Caco-2 (cell line): Measurements from ENCODE around the gene SCRN1. TPM values are rescaled to one million over a fixed set of nuclear protein-coding genes. Genes with fewer than 3 reads are reported as not detected.
A peak's percentile ranks its signal among the peaks of the same experiment; 100 is the strongest.

Source experiments
- BruUV-seq: library from RNA; stranded (reverse); fragments of 400-500 nt; replicated peaks from 2 replicates; lab custom pipeline; 2021; lab: Mats Ljungman, UMichigan
- CTCF ChIA-PET: fragments of 300-600 bp; sonication (Branson Sonifier 250); formaldehyde crosslinking; loops from one replicate; lab custom pipeline; 2022; ENCODE audit warnings: antibody characterized with exemption; lab: Charles Lee
- POLR2A ChIA-PET: fragments of 300-600 bp; sonication (Branson Sonifier 250); formaldehyde crosslinking; loops from one replicate; lab custom pipeline; 2022; ENCODE audit warnings: antibody characterized with exemption; lab: Charles Lee
- DNase-seq, 2 experiments: peaks; one replicate each; pipeline versions ENCODE4 v3.0.0 to v3.0.0-alpha.2; 2020 to 2022
- H3K27me3 ChIP-seq: replicated peaks from 2 replicates; pipeline ENCODE4 v1.6.0; 2011; ENCODE audit warnings: low read length; ENCODE audit not compliant: control insufficient read depth, insufficient read depth
- H3K36me3 ChIP-seq: 2 replicates; pipeline ENCODE4 v1.5.1; 2011; ENCODE audit warnings: low read length; ENCODE audit not compliant: control insufficient read depth, insufficient read depth
- H3K4me1 ChIP-seq: fragments of 250-450 bp; sonication (Bioruptor Pico); 2 replicates; pipeline ENCODE4 v1.5.1; 2020; ENCODE audit warnings: mild to moderate bottlenecking
- H3K4me3 ChIP-seq: 2 replicates; pipeline ENCODE4 v1.5.1; 2011; ENCODE audit warnings: low read depth, mild to moderate bottlenecking, control low read depth, low read length
- H3K9me3 ChIP-seq: fragments of 250-450 bp; sonication (Bioruptor Pico); 2 replicates; pipeline ENCODE4 v1.5.1; 2020; ENCODE audit warnings: mild to moderate bottlenecking, moderate library complexity
- H3K27ac Mint-ChIP-seq: one replicate; pipeline ENCODE4 v1.8.0; 2022; ENCODE audit warnings: mixed read lengths; ENCODE audit not compliant: unreplicated experiment
- H3K27me3 Mint-ChIP-seq: one replicate; pipeline ENCODE4 v1.8.0; 2022; ENCODE audit warnings: mixed read lengths; ENCODE audit not compliant: insufficient read depth, unreplicated experiment
- H3K36me3 Mint-ChIP-seq: one replicate; pipeline ENCODE4 v1.8.0; 2022; ENCODE audit warnings: mild to moderate bottlenecking, mixed read lengths; ENCODE audit not compliant: insufficient read depth, unreplicated experiment
- H3K4me1 Mint-ChIP-seq: one replicate; pipeline ENCODE4 v1.8.0; 2022; ENCODE audit warnings: low read depth, mixed read lengths; ENCODE audit not compliant: unreplicated experiment
- H3K4me3 Mint-ChIP-seq: one replicate; pipeline ENCODE4 v1.8.0; 2022; ENCODE audit warnings: mild to moderate bottlenecking, moderate library complexity, mixed read lengths; ENCODE audit not compliant: unreplicated experiment
- H3K9me3 Mint-ChIP-seq: one replicate; pipeline ENCODE4 v1.8.0; 2022; ENCODE audit warnings: mixed read lengths; ENCODE audit not compliant: unreplicated experiment
- CTCF ChIP-seq, 2 experiments: fragments of 200-600 bp in 1 of 2; IDR thresholded peaks; 1 replicate in 1 of 2; 2 replicates in 1 of 2; pipeline versions ENCODE4 v1.5.1 to v1.8.0; 2011 to 2022; ENCODE audit warnings: antibody characterized with exemption in 1 of 2, control low read depth in 1 of 2, inconsistent platforms in 1 of 2, low read depth in 1 of 2, low read length in 1 of 2, mild to moderate bottlenecking in 1 of 2, moderate library complexity in 1 of 2; ENCODE audit not compliant: insufficient read depth in 1 of 2, severe bottlenecking in 1 of 2, unreplicated experiment in 1 of 2
- intact Hi-C: fragments of 100-400 bp; cut with micrococcal nuclease; formaldehyde crosslinking; loops from one replicate; pipeline ENCODE4 v1.10.0; 2022; ENCODE audit not compliant: unreplicated experiment
- total RNA-seq: library from RNA; stranded (reverse); gene quantifications from 2 replicates; pipeline ENCODE4 v1.2.3, GENCODE V29; 2022

Gene SCRN1
- total RNA-seq, 1 experiment from 2014 or later = 92.9 TPM

- H3K36me3 Mint-ChIP-seq = peaks cover 78% of the 10 kb centered on the region
- no peak overlapping the region for H3K4me3 Mint-ChIP-seq
- DNase-seq = peak in 1 of 2 experiments; percentile 23
- intact Hi-C loops = loop anchor here (5.0 kb wide), 1 partner anchor 162 kb away; no protein-coding TSS in a partner anchor
- Histone ChIP-seq H3K4me1 (no peaks in the 10 kb centered on the region), H3K27me3 (no peaks in the 10 kb centered on the region), H3K36me3 (peaks cover 6% of the 10 kb centered on the region; the same call in 1 of the 2 replicates), H3K4me3 (no peak overlapping the region), H3K9me3 (no peaks in the 10 kb centered on the region)
- no peak for TF ChIP-seq CTCF (IDR thresholded peaks at IDR 0.05; ENCODE audit: insufficient read depth in 1 of 2, low read depth in 1 of 2, low read length in 1 of 2, severe bottlenecking in 1 of 2, unreplicated experiment in 1 of 2)
- ChIA-PET CTCF (no interaction called here), POLR2A (no interaction called here)
- H3K4me1 Mint-ChIP-seq = no peaks in the 10 kb centered on the region
- no peaks in the 10 kb centered on the region for H3K9me3 Mint-ChIP-seq
- no TSS peak for BruUV-seq
- H3K27ac Mint-ChIP-seq = peak overlapping the region; percentile 6
- H3K27me3 Mint-ChIP-seq = no peaks in the 10 kb centered on the region
Measured at GRCh38 chr7:29924006-29924405, 65.6 kb downstream of the SCRN1 start.

GRCh38 chr7:29922921-29923700 is 66.5 kb downstream of the SCRN1 start:
- no peaks in the 10 kb centered on the region for H3K9me3 Mint-ChIP-seq
- H3K4me3 Mint-ChIP-seq = no peak overlapping the region
- H3K36me3 Mint-ChIP-seq = peaks cover 74% of the 10 kb centered on the region
- no peak for DNase-seq
- POLR2A ChIA-PET = no interaction called here
- intact Hi-C loops = loop anchor here (5.0 kb wide), 1 partner anchor 161 kb away; no protein-coding TSS in a partner anchor
- H3K27me3 Mint-ChIP-seq = no peaks in the 10 kb centered on the region
- CTCF ChIA-PET = no interaction called here
- no peaks in the 10 kb centered on the region for H3K4me1 ChIP-seq
- no peak overlapping the region for H3K4me3 ChIP-seq
- no peaks in the 10 kb centered on the region for H3K9me3 ChIP-seq
- BruUV-seq = no TSS peak
- no peaks in the 10 kb centered on the region for H3K27me3 ChIP-seq
- no peaks in the 10 kb centered on the region for H3K4me1 Mint-ChIP-seq
- H3K27ac Mint-ChIP-seq = no peak overlapping the region
- TF ChIP-seq CTCF (IDR thresholded peaks at IDR 0.05; ENCODE audit: insufficient read depth in 1 of 2, low read depth in 1 of 2, low read length in 1 of 2, severe bottlenecking in 1 of 2, unreplicated experiment in 1 of 2) = no peak
- H3K36me3 ChIP-seq = peaks cover 6% of the 10 kb centered on the region; the same call in 1 of the 2 replicates

- peaks cover 66% of the 10 kb centered on the region for H3K36me3 Mint-ChIP-seq
- H3K4me1 ChIP-seq = no peaks in the 10 kb centered on the region
- no peaks in the 10 kb centered on the region for H3K4me1 Mint-ChIP-seq
- H3K4me3 Mint-ChIP-seq = no peak overlapping the region
- ChIA-PET CTCF (interaction anchor here (0.6 to 2.0 kb wide), 12 partner anchors 9 to 1000 kb away, joined by 3 to 20 read pairs (median 4); partner anchors contain the start of gene WIPF3), POLR2A (no interaction called here)
- no peaks in the 10 kb centered on the region for H3K27me3 ChIP-seq
- H3K36me3 ChIP-seq = peaks cover 6% of the 10 kb centered on the region; the same call in 1 of the 2 replicates
- H3K9me3 ChIP-seq = no peaks in the 10 kb centered on the region
- no peaks in the 10 kb centered on the region for H3K27me3 Mint-ChIP-seq
- no peak overlapping the region for H3K4me3 ChIP-seq
- peak; percentile 84 to 87 for TF ChIP-seq CTCF (IDR thresholded peaks at IDR 0.05; ENCODE audit: insufficient read depth in 1 of 2, low read depth in 1 of 2, low read length in 1 of 2, severe bottlenecking in 1 of 2, unreplicated experiment in 1 of 2)
- peak; percentile 66 to 75 for DNase-seq
- no TSS peak for BruUV-seq
- no peak overlapping the region for H3K27ac Mint-ChIP-seq
- intact Hi-C loops = loop anchor here (1.0 to 5.0 kb wide), 5 partner anchors 43 to 285 kb away; no protein-coding TSS in a partner anchor
- H3K9me3 Mint-ChIP-seq = no peaks in the 10 kb centered on the region
Measured at GRCh38 chr7:29921404-29922010, 68.1 kb downstream of the SCRN1 start.
